AG09309 (cell line): Measurements from ENCODE around the gene NFATC1.

Experiments
- DNase-seq: peaks from one replicate; pipeline ENCODE4 v3.0.0-alpha.2; 2010; ENCODE audit warnings: low read depth
- H3K4me3 ChIP-seq: 2 replicates; pipeline ENCODE4 v1.5.1; 2011; ENCODE audit warnings: mild to moderate bottlenecking, low read depth, low read length, moderate library complexity; ENCODE audit not compliant: control insufficient read depth
- CTCF ChIP-seq: IDR thresholded peaks from 2 replicates; pipeline ENCODE4 v1.5.1; 2011; ENCODE audit warnings: mild to moderate bottlenecking, low read depth, low read length, inconsistent platforms; ENCODE audit not compliant: insufficient read depth, control insufficient read depth; ENCODE audit errors: missing control alignments

Gene NFATC1

GRCh38 chr18:79395308-79395640 is 456 bp upstream of the NFATC1 start:
- DNase-seq, result no peak
- no peak for TF ChIP-seq CTCF
- H3K4me3 ChIP-seq, result no peak overlapping the region

- TF ChIP-seq CTCF, result no peak
- H3K4me3 ChIP-seq, result peak overlapping the region; percentile 50
- DNase-seq, result no peak
Measured at GRCh38 chr18:79396431-79397246, 909 bp downstream of the NFATC1 start.

GRCh38 chr18:79397247-79397829 is 1.6 kb downstream of the NFATC1 start:
- DNase-seq, result no peak
- no peak for TF ChIP-seq CTCF
- peak overlapping the region; percentile 50 for H3K4me3 ChIP-seq

- no peak for DNase-seq
- no peak for TF ChIP-seq CTCF
- no peak overlapping the region for H3K4me3 ChIP-seq
Measured at GRCh38 chr18:79397830-79398761, 2.4 kb downstream of the NFATC1 start.

- DNase-seq, result no peak
- peak overlapping the region; percentile 45 for H3K4me3 ChIP-seq
- TF ChIP-seq CTCF, result no peak
Measured at GRCh38 chr18:79399275-79400081, 3.7 kb downstream of the NFATC1 start.

- no peak for TF ChIP-seq CTCF
- peak overlapping the region; percentile 45 for H3K4me3 ChIP-seq
- no peak for DNase-seq
Measured at GRCh38 chr18:79400091-79400590, 4.4 kb downstream of the NFATC1 start.
